Inferior parietal cortex (tissue), 1 donor: Measurements from ENCODE around the gene FOXF1.

Experiments used
- DNase-seq: peaks from one replicate; pipeline ENCODE4 v3.0.0-alpha.2; 2016; ENCODE audit errors: extremely low spot score

FOXF1 gene

GRCh38 chr16:86516623-86517003, 6.3 kb downstream of the FOXF1 start:
- no peak for DNase-seq

DNA sequence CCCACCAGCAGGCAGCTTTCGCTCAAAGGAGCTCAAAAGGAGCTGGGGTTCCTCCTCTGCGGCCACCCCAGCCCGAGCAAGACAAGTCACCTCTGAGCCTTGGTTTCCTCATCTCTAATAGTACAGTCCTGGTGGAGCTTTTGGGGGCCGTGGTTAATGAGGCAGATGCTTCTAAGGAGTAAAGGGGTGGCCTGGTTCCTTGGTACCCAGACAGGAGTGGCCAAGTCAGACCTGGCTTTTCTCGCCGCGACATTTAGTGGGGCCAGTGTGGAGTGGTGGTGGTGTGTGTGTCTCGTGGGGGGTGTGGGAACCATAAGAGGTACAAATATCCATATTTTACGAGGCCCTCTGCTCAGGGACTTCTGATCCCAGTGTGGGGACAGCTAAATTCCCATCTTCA, 6.7 kb downstream of the FOXF1 start:
- DNase-seq: no peak

DNA sequence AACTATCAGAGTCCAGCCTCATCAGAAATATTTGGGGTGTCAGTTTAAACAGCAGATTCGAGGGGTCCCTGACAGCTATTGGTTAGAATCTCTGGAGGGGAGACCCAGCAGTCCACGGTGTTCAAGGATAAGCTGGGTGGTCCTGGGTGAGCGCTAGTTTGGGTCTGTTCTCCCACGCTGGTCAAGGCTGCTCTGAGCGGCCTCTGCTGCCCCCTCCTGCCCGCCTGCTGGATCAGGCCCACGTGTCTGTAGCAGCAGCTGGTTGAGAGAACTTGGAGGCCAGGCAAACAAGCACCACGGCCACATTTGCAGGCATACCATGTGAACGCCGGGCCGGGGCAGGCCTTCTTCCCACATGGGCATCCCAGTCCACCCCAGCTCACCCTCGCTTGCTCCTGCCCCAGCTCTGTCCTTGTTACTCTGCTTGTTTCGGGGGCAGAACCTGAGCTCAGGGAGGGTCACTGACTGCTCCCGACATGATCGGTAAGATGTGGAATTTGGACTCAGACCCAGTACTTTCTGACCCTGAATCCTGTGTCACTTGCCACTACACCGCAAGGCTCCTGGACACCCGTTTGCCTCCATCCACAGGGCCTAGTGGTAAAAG, 7.4 kb downstream of the FOXF1 start:
- DNase-seq: peak; percentile 61

- no peak for DNase-seq
These were observed 8.8 kb downstream of the FOXF1 start for GRCh38 chr16:86519007-86519648.

- DNase-seq: peak; percentile 62
These were observed 9.5 kb downstream of the FOXF1 start for GRCh38 chr16:86519649-86520316.

- no peak for DNase-seq
These were observed 10.2 kb downstream of the FOXF1 start for GRCh38 chr16:86520317-86521210.

DNA sequence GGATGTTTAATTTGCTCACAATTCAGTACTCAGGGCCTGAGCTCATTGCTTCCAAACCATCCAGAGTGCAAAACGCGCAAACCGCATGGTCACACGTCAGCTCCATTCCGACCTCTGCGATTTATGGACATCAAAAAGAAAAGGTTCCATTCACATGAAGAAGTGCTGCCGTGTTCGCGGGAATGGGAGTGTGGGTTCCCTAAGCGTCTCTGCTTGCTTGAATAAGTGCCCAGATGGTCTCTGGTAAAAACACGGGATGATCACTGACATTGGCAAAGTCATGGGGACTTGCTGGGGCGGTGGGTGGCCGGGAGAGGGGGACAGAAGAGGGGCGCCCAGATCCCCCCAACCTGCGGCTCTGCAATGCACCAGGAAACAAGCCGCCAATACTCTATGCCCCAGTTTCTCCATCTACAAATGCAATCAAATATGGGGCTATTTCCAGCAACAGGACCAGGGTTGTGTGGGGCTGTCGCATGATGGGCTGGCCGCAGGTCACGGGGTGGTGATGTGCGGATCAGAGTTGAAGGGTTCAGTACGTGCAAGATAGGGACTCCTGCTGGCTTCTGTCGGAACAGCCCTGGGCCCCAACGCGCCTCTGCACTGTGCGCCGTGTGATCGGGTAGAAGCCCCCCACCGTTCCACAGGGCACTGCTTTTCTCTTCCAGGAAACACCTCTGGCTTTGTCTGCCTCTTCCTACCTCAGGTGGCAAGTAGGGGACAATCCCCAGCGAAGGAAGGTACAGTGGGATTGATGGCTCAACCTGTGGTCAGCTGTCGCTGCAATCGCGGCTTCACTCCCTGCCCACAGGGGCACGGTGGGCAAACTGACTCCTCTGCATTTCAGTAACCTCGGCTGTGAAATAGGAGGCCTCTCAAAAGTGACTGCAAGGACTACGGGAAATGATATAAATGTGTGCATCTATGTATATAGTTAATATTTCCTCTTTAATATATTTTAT, 11.2 kb downstream of the FOXF1 start:
- DNase-seq: no peak

DNA sequence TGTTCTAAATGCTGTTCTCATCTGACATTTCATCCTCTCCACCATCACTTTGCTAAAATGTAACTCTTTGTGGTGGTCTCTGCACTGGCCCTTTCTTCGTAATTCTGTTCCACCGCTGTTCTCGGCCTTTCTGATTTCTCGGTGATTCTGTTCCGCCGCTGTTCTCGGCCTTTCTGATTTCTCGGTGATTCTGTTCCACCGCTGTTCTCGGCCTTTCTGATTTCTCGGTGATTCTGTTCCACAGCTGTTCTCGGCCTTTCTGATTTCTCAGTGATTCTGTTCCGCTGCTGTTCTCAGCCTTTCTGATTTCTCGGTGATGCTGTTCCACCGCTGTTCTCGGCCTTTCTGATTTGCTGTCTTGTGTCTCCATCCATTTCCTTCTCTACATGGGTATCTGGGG, 12.3 kb downstream of the FOXF1 start:
- no peak for DNase-seq

DNA sequence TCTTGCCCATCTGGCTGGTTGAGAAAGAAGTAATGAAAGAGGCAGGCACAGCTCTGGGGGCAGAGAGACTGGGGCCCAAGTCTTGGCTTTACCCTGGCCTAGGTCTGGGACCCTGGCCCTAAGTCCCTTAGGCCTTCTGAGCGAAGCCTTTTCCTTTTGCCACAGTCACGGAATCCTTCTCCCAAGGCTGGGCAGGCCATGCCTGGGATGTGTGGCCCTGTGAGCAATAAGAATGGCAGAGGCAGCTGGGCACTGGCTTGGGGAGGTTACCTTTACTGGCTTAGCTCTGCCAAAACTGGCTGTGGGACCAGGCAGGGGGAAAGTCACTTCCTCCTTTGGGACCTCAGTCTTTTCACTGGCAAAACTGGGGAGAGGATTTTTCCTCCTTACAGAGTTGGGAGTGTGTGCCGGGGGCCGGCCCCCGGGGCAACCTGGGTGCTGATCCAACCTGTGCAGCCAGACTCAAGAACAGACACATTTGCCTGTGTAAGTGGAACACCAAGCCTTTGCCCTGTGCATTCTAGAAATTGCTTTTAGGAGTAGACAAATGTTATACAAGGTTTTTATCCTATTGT, 12.9 kb downstream of the FOXF1 start:
- DNase-seq: no peak

DNA sequence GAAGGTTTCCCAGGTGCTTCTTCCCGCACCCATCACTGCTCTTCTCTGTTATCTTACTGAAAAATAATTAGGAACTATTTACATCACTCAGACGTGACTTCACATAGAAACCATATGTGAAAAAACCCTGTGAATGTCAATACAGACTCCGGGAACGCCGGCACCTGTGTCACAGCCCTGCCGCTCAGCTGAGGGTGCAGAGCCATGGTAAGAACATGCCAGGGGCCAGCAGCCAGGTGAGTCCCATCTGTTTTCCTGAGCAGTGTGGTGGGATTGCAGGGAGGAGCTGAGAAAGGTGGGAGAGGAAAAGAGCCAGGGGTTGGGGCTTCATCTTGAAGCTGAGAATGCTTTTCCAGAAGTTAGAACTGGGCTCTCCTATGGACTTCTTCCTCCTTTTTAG, 13.7 kb downstream of the FOXF1 start:
- DNase-seq: no peak

GRCh38 chr16:86525696-86526095, 15.4 kb downstream of the FOXF1 start:
- no peak for DNase-seq

GRCh38 chr16:86527366-86527765, 17.0 kb downstream of the FOXF1 start:
- no peak for DNase-seq

GRCh38 chr16:86528061-86528929, 18.0 kb downstream of the FOXF1 start:
- DNase-seq: no peak

DNA sequence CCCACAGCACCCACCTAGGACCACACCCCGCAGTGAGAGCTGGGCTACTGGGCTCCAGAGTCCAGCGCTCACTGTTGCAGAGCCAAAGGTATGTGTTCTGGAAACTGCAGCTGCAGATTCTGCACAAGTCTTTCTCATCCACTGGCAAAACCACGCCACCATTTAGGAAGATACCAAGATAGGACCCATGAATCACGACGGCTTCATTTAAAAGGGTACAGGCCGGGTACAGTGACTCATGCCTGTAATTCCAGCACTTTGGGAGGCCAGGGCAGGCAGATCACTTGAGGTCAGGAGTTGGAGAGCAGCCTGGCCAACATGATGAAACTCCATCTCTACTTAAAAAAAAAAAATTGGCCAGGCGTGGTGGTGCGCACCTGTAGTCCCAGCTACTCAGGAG, 18.8 kb downstream of the FOXF1 start:
- no peak for DNase-seq

GRCh38 chr16:86530251-86531190, 20.2 kb downstream of the FOXF1 start:
- no peak for DNase-seq

- peak; percentile 78 for DNase-seq
These were observed 20.8 kb downstream of the FOXF1 start for GRCh38 chr16:86531191-86531545.

GRCh38 chr16:86531641-86532525, 21.6 kb downstream of the FOXF1 start:
- no peak for DNase-seq

GRCh38 chr16:86532526-86532815, 22.1 kb downstream of the FOXF1 start:
- DNase-seq: no peak
